SK-N-SH (cell line): ENCODE results near the gene WEE2. TPM values are rescaled to one million over a fixed set of nuclear protein-coding genes. Genes with fewer than 3 reads are reported as not detected.

Source experiments
- CTCF ChIA-PET: fragments of 300-600, 350-600 bp; formaldehyde crosslinking; extraction: SDS; loops from one replicate; lab custom pipeline; 2021; lab: Yijun Ruan, JAX
- POLR2A ChIA-PET: fragments of 350-600 bp; sonication (Branson Sonifier 250); formaldehyde crosslinking; extraction: SDS; loops from one replicate; lab custom pipeline; 2020; ENCODE audit warnings: antibody characterized with exemption, inconsistent platforms; lab: Yijun Ruan, JAX
- DNase-seq: peaks from one replicate; pipeline ENCODE4 v3.0.0; 2012
- H2AFZ ChIP-seq: fragments of 200-600 bp; sonication (generic); 2 replicates; pipeline ENCODE4 v1.8.1; 2016; ENCODE audit warnings: antibody characterized with exemption, mild to moderate bottlenecking, low read depth
- H3F3A ChIP-seq: fragments of 200-600 bp; sonication (generic); replicated peaks from 2 replicates; pipeline ENCODE3; 2016; ENCODE audit warnings: antibody characterized with exemption, mild to moderate bottlenecking; ENCODE audit not compliant: insufficient read depth
- H3K27ac ChIP-seq, 2 experiments: fragments of 200-500 bp in 1 of 2; fragments of 200-600 bp in 1 of 2; sonication (Bioruptor generic) in 1 of 2; sonication (generic), shearing (Covaris generic) in 1 of 2; 2 replicates each; pipeline versions ENCODE4 v1.5.1 to v1.6.1; 2014 to 2016; ENCODE audit warnings: low read depth in 2 of 2, inconsistent platforms in 1 of 2, low read length in 1 of 2, mild to moderate bottlenecking in 1 of 2, mixed read lengths in 1 of 2
- H3K27me3 ChIP-seq: fragments of 200-600 bp; sonication (generic), shearing (Covaris generic); 2 replicates; pipeline ENCODE4 v1.6.1; 2016; ENCODE audit warnings: mixed run types; ENCODE audit not compliant: insufficient read depth
- H3K36me3 ChIP-seq, 2 experiments: fragments of 200-500 bp in 1 of 2; fragments of 200-600 bp in 1 of 2; sonication (Bioruptor generic) in 1 of 2; sonication (generic) in 1 of 2; replicated peaks in 1 of 2; 2 replicates each; pipeline versions ENCODE3 to v1.5.1; 2014 to 2016; ENCODE audit warnings: low read length in 1 of 2, mild to moderate bottlenecking in 1 of 2; ENCODE audit not compliant: insufficient read depth in 2 of 2, control insufficient read depth in 1 of 2
- H3K4me1 ChIP-seq, 2 experiments: fragments of 200-500 bp in 1 of 2; fragments of 200-600 bp in 1 of 2; sonication (Bioruptor generic) in 1 of 2; sonication (generic), shearing (Covaris generic) in 1 of 2; 2 replicates each; pipeline versions ENCODE4 v1.5.1 to v1.6.1; 2014 to 2016; ENCODE audit warnings: low read depth in 1 of 2, low read length in 1 of 2, mixed run types in 1 of 2; ENCODE audit not compliant: insufficient read depth in 2 of 2, control insufficient read depth in 1 of 2
- H3K4me2 ChIP-seq: fragments of 200-600 bp; sonication (generic), shearing (Covaris generic); 2 replicates; pipeline ENCODE4 v1.6.1; 2017; ENCODE audit warnings: mixed run types
- H3K4me3 ChIP-seq, 2 experiments: fragments of 200-500 bp in 1 of 2; fragments of 200-600 bp in 1 of 2; sonication (Bioruptor generic) in 1 of 2; sonication (generic), shearing (Covaris generic) in 1 of 2; 2 replicates each; pipeline versions ENCODE4 v1.5.1 to v1.8.1; 2014 to 2016; ENCODE audit warnings: low read depth in 2 of 2, inconsistent platforms in 1 of 2, low read length in 1 of 2, mild to moderate bottlenecking in 1 of 2, mixed read lengths in 1 of 2, moderate library complexity in 1 of 2
- H3K79me2 ChIP-seq: fragments of 200-600 bp; sonication (generic); 2 replicates; pipeline ENCODE4 v1.8.1; 2017; ENCODE audit warnings: mild to moderate bottlenecking; ENCODE audit not compliant: insufficient read depth
- H3K9ac ChIP-seq: fragments of 200-600 bp; sonication (generic); 2 replicates; pipeline ENCODE4 v1.6.1; 2017; ENCODE audit warnings: mixed run types
- H3K9me2 ChIP-seq: fragments of 200-600 bp; sonication (generic); 2 replicates; pipeline ENCODE4 v1.6.1; 2017; ENCODE audit warnings: mixed run types
- H3K9me3 ChIP-seq: fragments of 200-600 bp; sonication (generic); 2 replicates; pipeline ENCODE4 v1.6.1; 2017; ENCODE audit warnings: mixed run types, mild to moderate bottlenecking, moderate library complexity
- H4K20me1 ChIP-seq: fragments of 200-600 bp; sonication (generic); 2 replicates; pipeline ENCODE4 v1.6.1; 2017; ENCODE audit warnings: mild to moderate bottlenecking, mixed run types; ENCODE audit not compliant: insufficient read depth
- CTCF ChIP-seq: fragments of 200-600 bp; sonication (generic); IDR thresholded peaks from 2 replicates; pipeline ENCODE4 v1.6.1; 2017; ENCODE audit warnings: antibody characterized with exemption, mild to moderate bottlenecking, moderate library complexity
- FOSL2 ChIP-seq: IDR thresholded peaks from 2 replicates; pipeline ENCODE4 v1.4.0; 2012; ENCODE audit warnings: low read depth, mild to moderate bottlenecking, moderate library complexity, borderline replicate concordance
- FOXM1 ChIP-seq: IDR thresholded peaks from 2 replicates; pipeline ENCODE4 v1.4.0; 2012; ENCODE audit warnings: low read depth, mild to moderate bottlenecking
- GABPA ChIP-seq: IDR thresholded peaks from 2 replicates; pipeline ENCODE4 v1.4.0; 2012; ENCODE audit warnings: low read depth, mild to moderate bottlenecking
- IRF3 ChIP-seq: fragments of 150-350 bp; IDR thresholded peaks from 2 replicates; pipeline ENCODE4 v1.6.1; 2016; ENCODE audit warnings: mild to moderate bottlenecking, low read depth, low read length
- MAX ChIP-seq: IDR thresholded peaks from 2 replicates; pipeline ENCODE4 v1.4.0; 2012; ENCODE audit warnings: low read depth
- NRF1 ChIP-seq: IDR thresholded peaks from 2 replicates; pipeline ENCODE4 v1.6.1; 2012; ENCODE audit warnings: low read depth, mild to moderate bottlenecking, low read length
- PBX3 ChIP-seq: IDR thresholded peaks from 2 replicates; pipeline ENCODE4; 2012
- POLR2AphosphoS5 ChIP-seq: IDR thresholded peaks from 2 replicates; pipeline ENCODE4 v1.6.1; 2012; ENCODE audit warnings: low read depth, low read length
- RAD21 ChIP-seq: IDR thresholded peaks from 2 replicates; pipeline ENCODE4 v1.6.1; 2012; ENCODE audit warnings: mild to moderate bottlenecking, low read length
- REST ChIP-seq: IDR thresholded peaks from 2 replicates; pipeline ENCODE4 v1.6.1; 2012; ENCODE audit warnings: mild to moderate bottlenecking, low read depth, low read length, moderate library complexity
- RFX5 ChIP-seq: IDR thresholded peaks from 2 replicates; pipeline ENCODE4 v1.6.1; 2012; ENCODE audit warnings: mild to moderate bottlenecking, improper control_type of control experiment, low read length
- SMC3 ChIP-seq: IDR thresholded peaks from 2 replicates; pipeline ENCODE4 v1.6.1; 2012; ENCODE audit warnings: low read depth, low read length, improper control_type of control experiment
- TCF12 ChIP-seq: IDR thresholded peaks from 2 replicates; pipeline ENCODE4 v1.4.0; 2012
- USF2 ChIP-seq: fragments of 150-350 bp; IDR thresholded peaks from 2 replicates; pipeline ENCODE4 v1.6.1; 2017; ENCODE audit warnings: antibody characterized with exemption, low read length, low read depth, borderline replicate concordance
- WGBS: methylation state at CpG from one replicate; pipeline ENCODE4 v1.1.6; 2017; ENCODE audit warnings: low lambda C conversion rate; 5-methylcytosine and 5-hydroxymethylcytosine counted together
- polyA plus RNA-seq, 3 experiments: library from polyadenylated mRNA; depleted of rRNA; stranded (reverse); fragments of >200 nt; gene quantifications; 2 replicates each; pipeline ENCODE4 v1.2.3, GENCODE V29; 2012

Gene WEE2
- polyA plus RNA-seq, 1 of the 3 experiments (the other 2 are of a cell fraction) = not detected

GRCh38 chr7:141668853-141669252 lies 39.3 kb upstream of the WEE2 start (continued):
- no peak for TF ChIP-seq NRF1
- TF ChIP-seq, all 33 proteins: peak for 0

- H3K9ac ChIP-seq = no peak overlapping the region
- H2AFZ ChIP-seq = no peak overlapping the region
- no peak for DNase-seq
- H3F3A ChIP-seq = no peaks in the 10 kb centered on the region
- no peak overlapping the region for H3K4me2 ChIP-seq
- H3K36me3 ChIP-seq = peaks cover 23 to 28% of the 10 kb centered on the region in 2 experiments
- H3K9me3 ChIP-seq = no peaks in the 10 kb centered on the region
- CTCF ChIA-PET = interaction anchor here (1.7 to 7.9 kb wide), 2 partner anchors 18 to 66 kb away, joined by 5 to 39 read pairs; partner anchors contain the start of gene SSBP1
- no peaks in the 10 kb centered on the region for H3K4me1 ChIP-seq
- H3K27ac ChIP-seq = no peak overlapping the region
- no peaks in the 10 kb centered on the region for H3K9me2 ChIP-seq
- no peaks in the 10 kb centered on the region for H4K20me1 ChIP-seq
- no peaks in the 10 kb centered on the region for H3K79me2 ChIP-seq
- POLR2A ChIA-PET = no interaction called here
- TF ChIP-seq PBX3 (no peak), FOSL2 (no peak), REST (no peak), CTCF (no peak), SMC3 (no peak), RAD21 (no peak), MAX (no peak), POLR2AphosphoS5 (no peak), IRF3 (no peak), TCF12 (no peak), USF2 (no peak), RFX5 (no peak), FOXM1 (no peak), GABPA (no peak)
- H3K4me3 ChIP-seq = no peak overlapping the region
- no peaks in the 10 kb centered on the region for H3K27me3 ChIP-seq
- WGBS = 97% methylated on average over 7 of the region's 7 CpGs
These were observed 36.3 kb upstream of the WEE2 start for GRCh38 chr7:141671705-141672496.
